Naive B cell (primary cell): ENCODE measurements around the gene CYP8B1. TPM values are rescaled to one million over a fixed set of nuclear protein-coding genes. Genes with fewer than 3 reads are reported as not detected.
"Not testable (repeated sequence)": the region's sequence is repeated elsewhere in the genome, so short reads cannot be mapped to it uniquely, and the experiment has no call there.

Experiments
- ATAC-seq, 2 donors: fragments of 150-1000 bp; cut with Tn5 transposase; 2 replicates each; pipeline ENCODE4 v1.10.0; 2021; ENCODE audit warnings: low read depth in 2 of 2, mild to moderate bottlenecking in 2 of 2, moderate library complexity in 2 of 2
- DNase-seq: peaks from one replicate; pipeline ENCODE4 v3.0.0; 2022
- H3K27ac Mint-ChIP-seq, 6 donors: one replicate each; pipeline ENCODE4 v1.8.0; 2020 to 2022; ENCODE audit warnings: mild to moderate bottlenecking in 6 of 6, mixed read lengths in 6 of 6, moderate library complexity in 5 of 6, inconsistent platforms in 2 of 6
- H3K27me3 Mint-ChIP-seq, 3 donors: one replicate each; pipeline ENCODE4 v1.8.0; 2021 to 2022; ENCODE audit warnings: mixed read lengths in 3 of 3, mild to moderate bottlenecking in 1 of 3
- H3K36me3 Mint-ChIP-seq, 2 donors: one replicate each; pipeline ENCODE4 v1.8.0; 2020 to 2022; ENCODE audit warnings: mixed read lengths in 2 of 2, inconsistent platforms in 1 of 2, mild to moderate bottlenecking in 1 of 2
- H3K4me1 Mint-ChIP-seq, 3 donors: one replicate each; pipeline ENCODE4 v1.8.0; 2020 to 2022; ENCODE audit warnings: mixed read lengths in 3 of 3, inconsistent platforms in 1 of 3, mild to moderate bottlenecking in 1 of 3, moderate library complexity in 1 of 3
- H3K4me3 Mint-ChIP-seq, 8 donors: one replicate each; pipeline ENCODE4 v1.8.0; 2020 to 2022; ENCODE audit warnings: mild to moderate bottlenecking in 8 of 8, mixed read lengths in 8 of 8, moderate library complexity in 8 of 8, inconsistent platforms in 2 of 8
- H3K9me3 Mint-ChIP-seq, 7 donors: one replicate each; pipeline ENCODE4 v1.8.0; 2020 to 2022; ENCODE audit warnings: mixed read lengths in 7 of 7, mild to moderate bottlenecking in 5 of 7, inconsistent platforms in 2 of 7, moderate library complexity in 1 of 7
- polyA plus RNA-seq, 6 donors: library from polyadenylated mRNA; unstranded; fragments of 300-500 nt; fragmentation: Illumina TruSeq; gene quantifications; one replicate each; pipeline ENCODE4 v1.2.3, GENCODE V29; 2021; ENCODE audit warnings: low read depth in 6 of 6

Gene CYP8B1
- polyA plus RNA-seq, 6 donors from 2014 or later: not detected

GRCh38 chr3:42898896-42899675 is 23.4 kb upstream of the CYP8B1 start:
- ATAC-seq: no peak
- Mint-ChIP-seq H3K4me3 (peak overlapping the region in 1 of 8 donors; percentile 25), H3K4me1 (no peaks in the 10 kb centered on the region), H3K36me3 (peaks cover 3 to 7% of the 10 kb centered on the region in 2 donors), H3K27ac (peak overlapping the region in 2 of 6 donors; percentile 9 to 27), H3K9me3 (peaks cover 2 to 7% (median 5%) of the 10 kb centered on the region in 7 donors), H3K27me3 (peaks cover 19 to 25% (median 21%) of the 10 kb centered on the region in 3 donors)
- DNase-seq: no peak

GRCh38 chr3:42895580-42895868 is 19.8 kb upstream of the CYP8B1 start:
- Mint-ChIP-seq H3K4me1 (no peaks in the 10 kb centered on the region), H3K27me3 (peaks cover 9 to 13% (median 12%) of the 10 kb centered on the region in 3 donors), H3K36me3 (no peaks in the 10 kb centered on the region), H3K27ac (no peak overlapping the region), H3K9me3 (no peaks in the 10 kb centered on the region), H3K4me3 (no peak overlapping the region)
- ATAC-seq (no peak), DNase-seq (no peak)

- DNase-seq: no peak
- H3K4me1 Mint-ChIP-seq: no peaks in the 10 kb centered on the region
- no peaks in the 10 kb centered on the region for H3K36me3 Mint-ChIP-seq
- peak overlapping the region in 1 of 8 donors; percentile 55 for H3K4me3 Mint-ChIP-seq
- no peaks in the 10 kb centered on the region for H3K9me3 Mint-ChIP-seq
- H3K27me3 Mint-ChIP-seq: peaks cover 7 to 12% (median 10%) of the 10 kb centered on the region in 3 donors
- H3K27ac Mint-ChIP-seq: no peak overlapping the region
- no peak for ATAC-seq
Measured at GRCh38 chr3:42894698-42895579, 19.3 kb upstream of the CYP8B1 start.

GRCh38 chr3:42892807-42893206 is 17.1 kb upstream of the CYP8B1 start:
- Mint-ChIP-seq H3K4me1 (no peaks in the 10 kb centered on the region), H3K4me3 (no peak overlapping the region), H3K9me3 (no peaks in the 10 kb centered on the region), H3K27ac (no peak overlapping the region), H3K27me3 (peaks cover 7 to 19% (median 11%) of the 10 kb centered on the region in 3 donors), H3K36me3 (no peaks in the 10 kb centered on the region)
- no peak for ATAC-seq
- DNase-seq: no peak

DNA sequence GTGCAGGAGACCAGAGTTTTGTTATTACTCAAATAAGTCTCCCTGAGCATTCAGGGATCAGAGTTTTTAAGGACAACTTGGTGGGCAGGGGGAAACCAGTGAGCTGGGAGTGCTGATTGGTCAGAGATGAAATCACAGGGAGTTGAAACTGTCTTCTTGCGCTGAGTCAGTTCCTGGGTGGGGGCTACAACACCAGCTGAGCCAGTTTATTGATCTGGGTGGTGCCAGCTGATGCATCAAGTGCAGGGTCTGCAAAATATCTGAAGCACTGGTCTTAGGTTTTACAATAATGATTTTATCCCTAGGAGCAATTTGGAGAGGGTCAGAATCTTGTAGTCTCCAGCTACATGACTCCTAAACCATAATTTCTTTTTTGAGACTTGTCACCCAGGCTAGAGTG is 16.5 kb upstream of the CYP8B1 start:
- H3K4me1 Mint-ChIP-seq: no peaks in the 10 kb centered on the region
- no peaks in the 10 kb centered on the region for H3K9me3 Mint-ChIP-seq
- H3K27me3 Mint-ChIP-seq: peaks cover 7 to 24% (median 15%) of the 10 kb centered on the region in 3 donors
- no peak overlapping the region for H3K27ac Mint-ChIP-seq
- no peak for DNase-seq
- ATAC-seq: no peak
- H3K4me3 Mint-ChIP-seq: peak overlapping the region in 1 of 8 donors; percentile 31
- no peaks in the 10 kb centered on the region for H3K36me3 Mint-ChIP-seq

DNA sequence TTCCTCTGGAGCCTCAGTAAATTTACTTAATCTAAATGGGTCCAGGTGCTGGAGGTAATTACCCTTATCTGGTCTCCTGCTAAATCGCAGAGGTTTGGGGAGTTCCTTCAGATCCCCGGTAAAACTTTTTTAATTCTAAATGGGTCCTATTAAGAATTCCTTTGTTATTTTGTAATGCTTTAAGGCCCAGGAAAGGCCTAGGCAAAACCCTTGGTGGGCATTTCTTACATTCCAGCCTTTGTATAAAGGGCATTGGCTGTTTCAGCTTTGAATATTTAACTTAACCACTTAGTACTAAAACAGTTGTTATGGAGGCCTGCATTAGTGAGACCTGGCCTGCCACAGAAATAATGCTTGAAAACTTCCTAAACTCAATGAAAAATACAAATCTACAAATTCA is 15.4 kb upstream of the CYP8B1 start:
- H3K27ac Mint-ChIP-seq: no peak overlapping the region
- no peaks in the 10 kb centered on the region for H3K9me3 Mint-ChIP-seq
- ATAC-seq (no peak), DNase-seq (no peak)
- no peak overlapping the region for H3K4me3 Mint-ChIP-seq
- H3K36me3 Mint-ChIP-seq: no peaks in the 10 kb centered on the region
- peaks cover 7 to 27% (median 16%) of the 10 kb centered on the region in 3 donors for H3K27me3 Mint-ChIP-seq
- H3K4me1 Mint-ChIP-seq: no peaks in the 10 kb centered on the region

DNA sequence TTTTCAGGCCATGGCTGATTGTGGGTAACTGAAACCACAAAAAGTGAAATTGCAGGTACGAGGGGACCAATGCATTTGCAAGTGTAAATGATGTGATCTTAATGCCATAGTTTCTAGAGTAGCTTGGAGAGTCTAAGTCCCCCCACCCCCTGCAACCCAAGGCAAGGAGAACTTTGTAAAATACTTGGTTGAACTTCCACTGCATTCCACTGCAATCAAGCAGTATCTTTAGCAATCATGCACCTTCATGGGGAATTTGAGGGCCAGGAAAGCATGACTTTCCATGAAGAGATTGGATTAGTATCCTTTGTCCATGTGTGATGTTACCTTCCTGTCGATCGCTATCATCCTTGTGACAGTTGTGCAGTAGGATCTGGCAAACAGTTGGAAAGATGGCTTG is 11.4 kb upstream of the CYP8B1 start:
- Mint-ChIP-seq H3K27ac (no peak overlapping the region), H3K9me3 (no peaks in the 10 kb centered on the region), H3K4me3 (no peak overlapping the region), H3K4me1 (no peaks in the 10 kb centered on the region), H3K36me3 (no peaks in the 10 kb centered on the region), H3K27me3 (peaks cover 7 to 24% (median 22%) of the 10 kb centered on the region in 3 donors)
- no peak for ATAC-seq
- DNase-seq: no peak

GRCh38 chr3:42886294-42886822 is 10.7 kb upstream of the CYP8B1 start:
- ATAC-seq: no peak
- Mint-ChIP-seq H3K27me3 (peaks cover 0 to 17% (median 15%) of the 10 kb centered on the region in 3 donors), H3K4me1 (peaks cover 2 to 4% (median 3%) of the 10 kb centered on the region in 3 donors), H3K4me3 (no peak overlapping the region), H3K9me3 (no peaks in the 10 kb centered on the region), H3K27ac (no peak overlapping the region), H3K36me3 (no peaks in the 10 kb centered on the region)
- no peak for DNase-seq

- Mint-ChIP-seq H3K9me3 (no peaks in the 10 kb centered on the region), H3K27ac (peak overlapping the region in 2 of 6 donors; percentile 47 to 91), H3K27me3 (peaks cover 0 to 17% (median 11%) of the 10 kb centered on the region in 3 donors), H3K36me3 (no peaks in the 10 kb centered on the region), H3K4me1 (peaks cover 10 to 15% (median 11%) of the 10 kb centered on the region in 3 donors), H3K4me3 (no peak overlapping the region)
- ATAC-seq (no peak), DNase-seq (no peak)
Measured at GRCh38 chr3:42884324-42884723, 8.6 kb upstream of the CYP8B1 start.

- H3K9me3 Mint-ChIP-seq, ATAC-seq, H3K36me3 Mint-ChIP-seq, DNase-seq, H3K27ac Mint-ChIP-seq: not testable (repeated sequence)
- peaks cover 0 to 11% (median 8%) of the 10 kb centered on the region in 3 donors for H3K27me3 Mint-ChIP-seq
- H3K4me3 Mint-ChIP-seq: peak overlapping the region in 1 of 8 donors; percentile 39
- peaks cover 10 to 15% (median 11%) of the 10 kb centered on the region in 3 donors for H3K4me1 Mint-ChIP-seq
Measured at GRCh38 chr3:42883251-42883930, 7.7 kb upstream of the CYP8B1 start.

DNA sequence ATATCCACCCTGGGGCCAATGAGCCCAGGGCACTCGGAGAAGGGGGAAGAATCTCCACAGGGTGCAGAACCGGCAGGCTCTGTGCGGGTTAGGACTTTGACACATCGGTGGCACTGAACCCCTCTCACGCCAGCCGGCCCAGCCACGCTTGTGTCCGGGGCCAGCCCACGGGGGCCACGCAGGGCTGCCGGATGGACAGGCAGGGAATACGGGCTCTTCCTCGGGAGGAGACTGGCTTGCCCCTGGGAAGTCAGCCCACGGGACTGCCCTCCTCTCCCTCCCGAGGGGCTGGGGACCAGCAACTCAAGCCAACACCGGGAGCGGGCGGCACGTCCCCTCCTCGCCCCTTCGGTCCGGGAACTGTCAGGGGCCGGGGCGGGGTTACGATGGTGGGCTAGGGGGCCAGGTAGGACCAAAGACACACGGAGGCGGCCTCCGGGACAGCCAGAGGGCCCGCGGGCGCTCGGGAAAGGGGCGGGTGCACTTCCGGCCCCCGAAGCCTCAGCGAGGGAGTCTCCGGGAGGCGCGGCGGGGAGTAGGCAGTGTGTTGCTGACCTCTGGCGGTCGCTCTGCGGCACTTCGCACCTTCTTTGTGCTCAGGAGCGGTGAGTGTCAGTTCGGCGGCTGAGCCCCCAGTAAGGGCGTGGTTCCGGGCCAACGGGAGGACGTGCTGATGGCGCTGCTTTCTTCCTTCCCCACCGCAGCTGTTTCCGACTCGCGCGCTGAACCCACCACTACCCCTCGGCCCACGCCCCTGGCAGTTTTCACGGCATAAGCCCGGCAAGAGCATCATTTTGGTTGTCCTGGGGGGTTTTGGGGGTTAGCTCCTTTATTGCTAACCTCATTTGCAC is 5.1 kb upstream of the CYP8B1 start:
- H3K4me3 Mint-ChIP-seq: peak overlapping the region; percentile 74 to 91 (median 84)
- H3K27ac Mint-ChIP-seq: peak overlapping the region; percentile 33 to 68 (median 54)
- peaks cover 0 to 5% (median 0%) of the 10 kb centered on the region in 3 donors for H3K27me3 Mint-ChIP-seq
- H3K9me3 Mint-ChIP-seq: no peaks in the 10 kb centered on the region
- no peaks in the 10 kb centered on the region for H3K36me3 Mint-ChIP-seq
- peaks cover 10 to 15% (median 11%) of the 10 kb centered on the region in 3 donors for H3K4me1 Mint-ChIP-seq
- ATAC-seq (peak; percentile 94), DNase-seq (peak; percentile 85)

- peaks cover 0 to 3% (median 0%) of the 10 kb centered on the region in 3 donors for H3K27me3 Mint-ChIP-seq
- peak overlapping the region; percentile 0 to 81 (median 56) for H3K27ac Mint-ChIP-seq
- peak overlapping the region; percentile 74 to 91 (median 80) for H3K4me3 Mint-ChIP-seq
- ATAC-seq: no peak
- H3K4me1 Mint-ChIP-seq: peaks cover 10 to 15% (median 11%) of the 10 kb centered on the region in 3 donors
- no peaks in the 10 kb centered on the region for H3K36me3 Mint-ChIP-seq
- H3K9me3 Mint-ChIP-seq: no peaks in the 10 kb centered on the region
- DNase-seq: no peak
Measured at GRCh38 chr3:42880183-42880582, 4.5 kb upstream of the CYP8B1 start.
